AG04450 (cell line): ENCODE results near the gene YIF1A. TPM values are rescaled to one million over a fixed set of nuclear protein-coding genes. Genes with fewer than 3 reads are reported as not detected.

Experiments used
- CTCF ChIA-PET: fragments of 300-600, 350-600 bp; formaldehyde crosslinking; extraction: SDS; loops from one replicate; lab custom pipeline; 2022; ENCODE audit warnings: antibody characterized with exemption, inconsistent platforms; lab: Charles Lee
- POLR2A ChIA-PET: fragments of 350-600 bp; formaldehyde crosslinking; extraction: SDS; loops from one replicate; lab custom pipeline; 2021; ENCODE audit warnings: antibody characterized with exemption, inconsistent platforms; lab: Yijun Ruan, JAX
- DNase-seq: peaks from one replicate; pipeline ENCODE4 v3.0.0-alpha.2; 2011; ENCODE audit warnings: low read depth, low spot score
- H3K27ac ChIP-seq: one replicate; pipeline ENCODE4 v1.5.1; 2012; ENCODE audit warnings: low read depth, low read length, control low read depth
- H3K27me3 ChIP-seq: one replicate; pipeline ENCODE4 v1.6.0; 2012; ENCODE audit warnings: low read length; ENCODE audit not compliant: control insufficient read depth, insufficient read depth
- H3K4me3 ChIP-seq: 2 replicates; pipeline ENCODE4 v1.5.1; 2011; ENCODE audit warnings: mild to moderate bottlenecking, low read depth, low read length, control low read depth
- H3K9me3 ChIP-seq: 2 replicates; pipeline ENCODE4 v1.5.1; 2012; ENCODE audit warnings: low read length; ENCODE audit not compliant: control insufficient read depth, insufficient read depth
- polyA plus RNA-seq: library from polyadenylated mRNA; depleted of rRNA; stranded (reverse); fragments of >200 nt; gene quantifications from 2 replicates; pipeline ENCODE4 v1.2.3, GENCODE V29; 2011
- TF ChIP-seq, protein P1 (sequence below): IDR thresholded peaks from 2 replicates; pipeline ENCODE4 v1.5.1; 2011; ENCODE audit warnings: low read depth, low read length, control low read depth, inconsistent platforms

YIF1A gene
- polyA plus RNA-seq, 1 experiment = 126 TPM

DNA sequence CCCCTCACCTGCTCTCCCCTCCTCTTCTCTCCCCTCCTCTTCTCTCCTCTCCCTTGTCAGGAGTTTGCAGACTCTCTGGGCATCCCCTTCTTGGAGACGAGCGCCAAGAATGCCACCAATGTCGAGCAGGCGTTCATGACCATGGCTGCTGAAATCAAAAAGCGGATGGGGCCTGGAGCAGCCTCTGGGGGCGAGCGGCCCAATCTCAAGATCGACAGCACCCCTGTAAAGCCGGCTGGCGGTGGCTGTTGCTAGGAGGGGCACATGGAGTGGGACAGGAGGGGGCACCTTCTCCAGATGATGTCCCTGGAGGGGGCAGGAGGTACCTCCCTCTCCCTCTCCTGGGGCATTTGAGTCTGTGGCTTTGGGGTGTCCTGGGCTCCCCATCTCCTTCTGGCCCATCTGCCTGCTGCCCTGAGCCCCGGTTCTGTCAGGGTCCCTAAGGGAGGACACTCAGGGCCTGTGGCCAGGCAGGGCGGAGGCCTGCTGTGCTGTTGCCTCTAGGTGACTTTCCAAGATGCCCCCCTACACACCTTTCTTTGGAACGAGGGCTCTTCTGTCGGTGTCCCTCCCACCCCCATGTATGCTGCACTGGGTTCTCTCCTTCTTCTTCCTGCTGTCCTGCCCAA is 12.8 kb downstream of the YIF1A start:
- no peaks in the 10 kb centered on the region for H3K27me3 ChIP-seq
- no peaks in the 10 kb centered on the region; the same call in 1 of the 2 replicates for H3K9me3 ChIP-seq
- no peak overlapping the region for H3K4me3 ChIP-seq
- H3K27ac ChIP-seq = no peak overlapping the region
- TF ChIP-seq, protein P1, sequence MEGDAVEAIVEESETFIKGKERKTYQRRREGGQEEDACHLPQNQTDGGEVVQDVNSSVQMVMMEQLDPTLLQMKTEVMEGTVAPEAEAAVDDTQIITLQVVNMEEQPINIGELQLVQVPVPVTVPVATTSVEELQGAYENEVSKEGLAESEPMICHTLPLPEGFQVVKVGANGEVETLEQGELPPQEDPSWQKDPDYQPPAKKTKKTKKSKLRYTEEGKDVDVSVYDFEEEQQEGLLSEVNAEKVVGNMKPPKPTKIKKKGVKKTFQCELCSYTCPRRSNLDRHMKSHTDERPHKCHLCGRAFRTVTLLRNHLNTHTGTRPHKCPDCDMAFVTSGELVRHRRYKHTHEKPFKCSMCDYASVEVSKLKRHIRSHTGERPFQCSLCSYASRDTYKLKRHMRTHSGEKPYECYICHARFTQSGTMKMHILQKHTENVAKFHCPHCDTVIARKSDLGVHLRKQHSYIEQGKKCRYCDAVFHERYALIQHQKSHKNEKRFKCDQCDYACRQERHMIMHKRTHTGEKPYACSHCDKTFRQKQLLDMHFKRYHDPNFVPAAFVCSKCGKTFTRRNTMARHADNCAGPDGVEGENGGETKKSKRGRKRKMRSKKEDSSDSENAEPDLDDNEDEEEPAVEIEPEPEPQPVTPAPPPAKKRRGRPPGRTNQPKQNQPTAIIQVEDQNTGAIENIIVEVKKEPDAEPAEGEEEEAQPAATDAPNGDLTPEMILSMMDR = no peak
- CTCF ChIA-PET = no interaction called here
- no peak for DNase-seq
- POLR2A ChIA-PET = no interaction called here

DNA sequence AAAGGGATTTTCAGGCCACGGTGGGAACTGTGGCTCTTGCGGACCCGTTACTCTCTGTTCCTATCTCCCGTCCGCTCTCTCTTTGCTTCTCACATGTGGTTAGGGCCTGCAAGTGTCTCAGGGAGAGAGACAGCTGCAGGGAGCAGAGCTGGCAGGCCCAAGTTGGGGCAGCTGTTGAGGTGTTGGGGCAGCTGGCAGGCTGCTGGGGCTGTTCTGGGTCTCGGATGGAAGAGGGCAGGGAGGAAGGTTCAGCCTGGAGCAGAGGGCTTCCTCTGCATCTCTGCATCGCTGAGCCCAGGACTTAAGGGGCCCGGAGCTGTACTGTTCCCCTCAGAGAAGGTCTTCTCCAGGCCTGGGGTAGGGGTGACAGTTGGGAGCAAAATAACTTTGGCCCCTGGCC is 13.5 kb downstream of the YIF1A start:
- TF ChIP-seq, protein P1 = no peak
- CTCF ChIA-PET = no interaction called here
- POLR2A ChIA-PET = no interaction called here
- no peak overlapping the region for H3K27ac ChIP-seq
- DNase-seq = no peak
- H3K9me3 ChIP-seq = no peaks in the 10 kb centered on the region; the same call in 1 of the 2 replicates
- no peaks in the 10 kb centered on the region for H3K27me3 ChIP-seq
- no peak overlapping the region for H3K4me3 ChIP-seq

DNA sequence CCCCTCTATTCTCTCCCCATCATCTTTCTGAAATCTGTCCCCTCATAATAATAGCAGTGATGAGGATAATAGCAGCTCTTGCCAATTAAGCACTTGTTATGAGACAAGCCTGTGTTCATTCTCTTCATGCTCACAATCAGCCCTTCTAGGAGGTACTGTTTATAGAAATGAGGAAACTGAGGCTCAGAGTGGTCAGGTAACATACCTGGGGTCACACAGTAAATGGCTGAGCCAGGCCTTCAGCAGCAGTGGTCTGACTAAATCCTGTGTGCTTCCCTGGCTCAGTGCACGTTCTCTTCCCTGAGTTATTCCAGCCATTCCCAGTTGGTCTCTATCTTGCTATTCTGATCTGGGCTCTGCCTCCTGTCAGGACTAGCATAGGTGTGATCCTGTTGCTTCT is 14.7 kb downstream of the YIF1A start:
- DNase-seq = no peak
- Histone ChIP-seq H3K27ac (no peak overlapping the region), H3K9me3 (peaks cover under 1% of the 10 kb centered on the region; the same call in 1 of the 2 replicates), H3K27me3 (no peaks in the 10 kb centered on the region), H3K4me3 (no peak overlapping the region)
- ChIA-PET CTCF (interaction anchor here (3.9 kb wide), 1 partner anchor 8 kb away, joined by 18 read pairs; no protein-coding TSS in a partner anchor), POLR2A (no interaction called here)
- TF ChIP-seq, protein P1 = no peak

DNA sequence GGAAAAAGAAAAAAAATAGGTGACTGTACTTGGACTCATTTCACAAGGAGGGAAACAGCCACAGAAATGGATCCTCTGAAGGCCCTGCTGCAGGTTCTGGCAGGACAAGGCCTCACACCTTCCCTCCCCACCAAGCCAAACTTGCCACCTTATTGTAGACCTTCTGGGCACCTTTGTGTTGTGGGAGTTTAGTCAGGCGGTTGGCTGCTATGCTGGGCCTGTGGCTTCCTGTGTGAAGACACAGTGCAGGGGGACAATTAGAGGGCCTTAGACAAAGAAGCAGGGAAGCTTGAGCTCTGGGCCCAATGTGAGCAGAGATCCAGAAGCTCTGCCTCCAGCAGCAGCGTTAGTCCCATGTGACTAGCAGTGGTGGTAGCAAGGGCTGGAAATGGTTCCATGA is 16.3 kb downstream of the YIF1A start:
- no peak for DNase-seq
- CTCF ChIA-PET = interaction anchor here (3.9 kb wide), 1 partner anchor 10 kb away, joined by 18 read pairs; no protein-coding TSS in a partner anchor
- Histone ChIP-seq H3K4me3 (no peak overlapping the region), H3K27me3 (no peaks in the 10 kb centered on the region), H3K27ac (no peak overlapping the region), H3K9me3 (peaks cover 3% of the 10 kb centered on the region; the same call in 1 of the 2 replicates)
- POLR2A ChIA-PET = interaction anchor here (0.6 to 0.9 kb wide), 2 partner anchors 8 to 17 kb away, joined by 3 read pairs; partner anchors contain the start of gene YIF1A
- TF ChIP-seq, protein P1 = no peak

DNA sequence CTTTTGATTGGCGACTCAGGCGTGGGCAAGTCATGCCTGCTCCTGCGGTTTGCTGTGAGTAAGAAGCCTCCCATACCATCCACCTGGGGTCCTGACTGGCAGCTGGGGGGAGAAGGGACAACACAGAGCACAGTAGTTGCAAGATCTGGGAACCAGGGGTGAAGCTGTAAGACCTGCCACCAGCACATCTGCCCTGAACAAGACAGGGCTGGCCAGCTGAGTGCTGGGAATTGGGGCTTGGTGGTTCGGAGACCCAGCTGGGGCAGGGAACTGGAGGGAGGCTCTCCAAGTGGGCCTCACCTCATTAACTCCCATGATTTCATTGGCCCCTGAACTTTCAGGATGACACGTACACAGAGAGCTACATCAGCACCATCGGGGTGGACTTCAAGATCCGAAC is 17.1 kb downstream of the YIF1A start:
- H3K27me3 ChIP-seq = no peaks in the 10 kb centered on the region
- no peak overlapping the region for H3K27ac ChIP-seq
- CTCF ChIA-PET = interaction anchor here (1.9 to 3.9 kb wide), 2 partner anchors 11 to 13 kb away, joined by 5 to 18 read pairs; no protein-coding TSS in a partner anchor
- TF ChIP-seq, protein P1 = no peak
- peaks cover 3% of the 10 kb centered on the region; the same call in 1 of the 2 replicates for H3K9me3 ChIP-seq
- POLR2A ChIA-PET = interaction anchor here (0.6 to 0.9 kb wide), 2 partner anchors 9 to 17 kb away, joined by 3 read pairs; partner anchors contain the start of gene YIF1A
- H3K4me3 ChIP-seq = no peak overlapping the region
- DNase-seq = no peak
